ENCODE data around the gene TTF1. TPM values are rescaled to one million over a fixed set of nuclear protein-coding genes. Genes with fewer than 3 reads are reported as not detected.
A peak's percentile ranks its signal among the peaks of the same experiment; 100 is the strongest.

The TTF1 gene
- total RNA-seq, 2 experiments from 2014 or later: 12.4 to 12.8 TPM

- Mint-ChIP-seq H3K36me3 (ENCODE audit: low read depth) (peaks cover 92% of the 10 kb centered on the region), H3K4me1 (ENCODE audit: low read depth) (peaks cover 60% of the 10 kb centered on the region), H3K27me3 (no peaks in the 10 kb centered on the region), H3K27ac (peak overlapping the region; percentile 49), H3K9me3 (peaks cover 10% of the 10 kb centered on the region), H3K4me3 (no peak overlapping the region)
- Histone ChIP-seq H3K9me3 (ENCODE audit: control insufficient read depth in 1 of 2, insufficient read depth in 1 of 2, low read length in 2 of 2) (peaks cover 0 to 3% of the 10 kb centered on the region in 2 experiments), H3K4me1 (ENCODE audit: insufficient read depth, low read length) (peaks cover 4% of the 10 kb centered on the region), H3K36me3 (ENCODE audit: insufficient read depth, low read length) (peaks cover 63% of the 10 kb centered on the region), H3K27me3 (ENCODE audit: control insufficient read depth in 1 of 2, insufficient read depth in 2 of 2, low read length in 2 of 2) (no peaks in the 10 kb centered on the region), H3K4me3 (ENCODE audit: low read length) (no peak overlapping the region), H3K27ac (ENCODE audit: low read depth in 1 of 2, low read length in 2 of 2) (no peak overlapping the region)
- no peak for ATAC-seq (ENCODE audit: poor library complexity)
- DNase-seq: no peak
- TF ChIP-seq, protein P1, sequence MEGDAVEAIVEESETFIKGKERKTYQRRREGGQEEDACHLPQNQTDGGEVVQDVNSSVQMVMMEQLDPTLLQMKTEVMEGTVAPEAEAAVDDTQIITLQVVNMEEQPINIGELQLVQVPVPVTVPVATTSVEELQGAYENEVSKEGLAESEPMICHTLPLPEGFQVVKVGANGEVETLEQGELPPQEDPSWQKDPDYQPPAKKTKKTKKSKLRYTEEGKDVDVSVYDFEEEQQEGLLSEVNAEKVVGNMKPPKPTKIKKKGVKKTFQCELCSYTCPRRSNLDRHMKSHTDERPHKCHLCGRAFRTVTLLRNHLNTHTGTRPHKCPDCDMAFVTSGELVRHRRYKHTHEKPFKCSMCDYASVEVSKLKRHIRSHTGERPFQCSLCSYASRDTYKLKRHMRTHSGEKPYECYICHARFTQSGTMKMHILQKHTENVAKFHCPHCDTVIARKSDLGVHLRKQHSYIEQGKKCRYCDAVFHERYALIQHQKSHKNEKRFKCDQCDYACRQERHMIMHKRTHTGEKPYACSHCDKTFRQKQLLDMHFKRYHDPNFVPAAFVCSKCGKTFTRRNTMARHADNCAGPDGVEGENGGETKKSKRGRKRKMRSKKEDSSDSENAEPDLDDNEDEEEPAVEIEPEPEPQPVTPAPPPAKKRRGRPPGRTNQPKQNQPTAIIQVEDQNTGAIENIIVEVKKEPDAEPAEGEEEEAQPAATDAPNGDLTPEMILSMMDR (IDR thresholded peaks at IDR 0.05): no peak
- ChIA-PET POLR2A (no interaction called here), CTCF (no interaction called here)
- intact Hi-C loops (cut with DNase I, micrococcal nuclease): no loop called here
Measured at GRCh38 chr9:132328580-132328979, 78.1 kb downstream of the TTF1 start.

- ChIA-PET CTCF (no interaction called here), POLR2A (interaction anchor here (0.6 kb wide), 1 partner anchor 14 kb away, joined by 3 read pairs; no protein-coding TSS in a partner anchor)
- TF ChIP-seq, protein P1 (IDR thresholded peaks at IDR 0.05): no peak
- peaks cover 4% of the 10 kb centered on the region for H3K4me1 ChIP-seq (ENCODE audit: insufficient read depth, low read length)
- Mint-ChIP-seq H3K27ac (peak overlapping the region; percentile 77), H3K4me3 (no peak overlapping the region), H3K36me3 (ENCODE audit: low read depth) (peaks cover 92% of the 10 kb centered on the region), H3K4me1 (ENCODE audit: low read depth) (peaks cover 70% of the 10 kb centered on the region), H3K9me3 (peaks cover 10% of the 10 kb centered on the region), H3K27me3 (no peaks in the 10 kb centered on the region)
- ATAC-seq (ENCODE audit: poor library complexity) (no peak), DNase-seq (no peak)
- no peak overlapping the region for H3K4me3 ChIP-seq (ENCODE audit: low read length)
- H3K9me3 ChIP-seq (ENCODE audit: control insufficient read depth in 1 of 2, insufficient read depth in 1 of 2, low read length in 2 of 2): peaks cover 0 to 3% of the 10 kb centered on the region in 2 experiments
- H3K27me3 ChIP-seq (ENCODE audit: control insufficient read depth in 1 of 2, insufficient read depth in 2 of 2, low read length in 2 of 2): no peaks in the 10 kb centered on the region
- peaks cover 55% of the 10 kb centered on the region for H3K36me3 ChIP-seq (ENCODE audit: insufficient read depth, low read length)
- intact Hi-C loops (cut with DNase I, micrococcal nuclease): no loop called here
- H3K27ac ChIP-seq (ENCODE audit: low read depth in 1 of 2, low read length in 2 of 2): no peak overlapping the region
Measured at GRCh38 chr9:132327537-132327936, 79.1 kb downstream of the TTF1 start.

Other genes starting within 250 kb of the TTF1 start
- gene NTNG2, start 244.8 kb downstream of the TTF1 start, total RNA-seq: 1 to 10 TPM; 2.2 to 2.6 TPM
- gene SETX, start 51.9 kb downstream of the TTF1 start, total RNA-seq: 10 to 100 TPM; 36.1 to 37.7 TPM
- not detected for gene CFAP77, start 3.4 kb upstream of the TTF1 start, total RNA-seq
- gene BARHL1, start 175.8 kb upstream of the TTF1 start, total RNA-seq: not detected